GM12878 (cell line): Measurements from ENCODE around the gene HMX3. TPM values are rescaled to one million over a fixed set of nuclear protein-coding genes. Genes with fewer than 3 reads are reported as not detected.
A peak's percentile ranks its signal among the peaks of the same experiment; 100 is the strongest.

ENCODE experiments used
- ATF7 ChIP-seq: fragments of 450-650 bp; IDR thresholded peaks from 2 replicates; pipeline ENCODE4 v1.6.1; 2016; ENCODE audit warnings: low read depth, mild to moderate bottlenecking
- CHD1 ChIP-seq: IDR thresholded peaks from 2 replicates; pipeline ENCODE4 v1.6.1; 2012; ENCODE audit warnings: low read depth, low read length, improper control_type of control experiment
- CHD4 ChIP-seq: fragments of 200-600 bp; sonication (generic); IDR thresholded peaks from 2 replicates; pipeline ENCODE4 v1.6.1; 2016; ENCODE audit warnings: mild to moderate bottlenecking
- ETV6 ChIP-seq, 2 experiments: fragments of 450-650 bp in 1 of 2; IDR thresholded peaks in 1 of 2; conservative IDR thresholded peaks in 1 of 2; 2 replicates each; pipeline ENCODE4 v1.6.1; 2014; ENCODE audit warnings: antibody characterized with exemption in 1 of 2, borderline replicate concordance in 1 of 2, low read depth in 1 of 2, mild to moderate bottlenecking in 1 of 2, moderate library complexity in 1 of 2
- FOXM1 ChIP-seq: IDR thresholded peaks from 2 replicates; pipeline ENCODE4 v1.6.1; 2012; ENCODE audit warnings: low read depth, mild to moderate bottlenecking, inconsistent platforms, low read length, moderate library complexity
- HDAC2 ChIP-seq: fragments of 200-600 bp; sonication (generic); IDR thresholded peaks from 2 replicates; pipeline ENCODE4 v1.6.1; 2017
- JUNB ChIP-seq: IDR thresholded peaks from 2 replicates; pipeline ENCODE4 v1.6.1; 2016; ENCODE audit warnings: antibody characterized with exemption, mild to moderate bottlenecking
- NFIC ChIP-seq: IDR thresholded peaks from 2 replicates; pipeline ENCODE4 v1.6.1; 2012; ENCODE audit warnings: low read depth, mild to moderate bottlenecking, inconsistent platforms, low read length, moderate library complexity
- NFYA ChIP-seq: IDR thresholded peaks from 2 replicates; pipeline ENCODE4 v1.6.1; 2011; ENCODE audit warnings: low read depth, mild to moderate bottlenecking, low read length, improper control_type of control experiment, borderline replicate concordance
- PAX5 ChIP-seq: IDR thresholded peaks from 2 replicates; pipeline ENCODE4 v1.6.1; 2011; ENCODE audit warnings: low read depth, low read length, borderline replicate concordance
- RB1 ChIP-seq: fragments of 450-650 bp; formaldehyde crosslinking; IDR thresholded peaks from 2 replicates; pipeline ENCODE4 v1.6.1; 2017; ENCODE audit warnings: mild to moderate bottlenecking, borderline replicate concordance
- SP1 ChIP-seq: IDR thresholded peaks from one replicate; pipeline ENCODE4 v1.6.1; 2011; ENCODE audit warnings: low read depth, low read length
- SREBF2 ChIP-seq: IDR thresholded peaks from 2 replicates; pipeline ENCODE4 v1.6.1; 2012; ENCODE audit warnings: mild to moderate bottlenecking, low read length
- STAT1 ChIP-seq: fragments of 450-650 bp; conservative IDR thresholded peaks from 2 replicates; pipeline ENCODE4 v1.6.1; 2014; ENCODE audit warnings: antibody characterized with exemption, mild to moderate bottlenecking
- TARDBP ChIP-seq: IDR thresholded peaks from 2 replicates; pipeline ENCODE4 v1.6.1; 2016; ENCODE audit warnings: borderline replicate concordance
- ZBED1 ChIP-seq: IDR thresholded peaks from 2 replicates; pipeline ENCODE4 v1.6.1; 2016; ENCODE audit warnings: borderline replicate concordance
- ZNF274 ChIP-seq: IDR thresholded peaks from one replicate; pipeline ENCODE4 v1.8.0; 2011; ENCODE audit not compliant: insufficient read length, insufficient read depth
- ZNF622 ChIP-seq: fragments of 450-650 bp; IDR thresholded peaks from 2 replicates; pipeline ENCODE4 v1.6.1; 2017; ENCODE audit warnings: mild to moderate bottlenecking, inconsistent platforms
- ZZZ3 ChIP-seq: IDR thresholded peaks from 2 replicates; pipeline ENCODE4 v1.6.1; 2011; ENCODE audit warnings: low read depth; ENCODE audit not compliant: control insufficient read depth, insufficient read length
- polyA plus RNA-seq, 11 experiments: library from polyadenylated mRNA; depleted of rRNA in 4 of 11; unstranded in 6 of 11; stranded (reverse) in 5 of 11; fragments of >200 nt; fragmentation: Nextera tagmentation in 4 of 11; fragmentation: Illumina TruSeq in 1 of 11; extraction: Ambion mirVana in 4 of 11; extraction: Trizol in 1 of 11; gene quantifications; 1 replicate in 1 of 11; 2 replicates in 10 of 11; pipeline versions ENCODE4 v1.2.1 to v1.2.3, GENCODE V29; 2011 to 2016; ENCODE audit warnings: inconsistent platforms in 2 of 11, missing spikeins in 2 of 11, low read depth in 1 of 11
- total RNA-seq, 4 experiments: library from RNA; depleted of rRNA in 3 of 4; stranded (reverse); fragments of >200 nt in 3 of 4; fragmentation: Illumina TruSeq in 1 of 4; extraction: Trizol in 1 of 4; gene quantifications; 2 replicates each; pipeline versions ENCODE4 v1.2.1 to v1.2.3, GENCODE V29; 2013 to 2021
- TF ChIP-seq, protein P1 (sequence below): fragments of 450-650 bp; IDR thresholded peaks from 2 replicates; pipeline ENCODE4 v1.6.1; 2017; ENCODE audit warnings: mild to moderate bottlenecking, moderate library complexity
- TF ChIP-seq, protein P2 (sequence below): IDR thresholded peaks from 2 replicates; pipeline ENCODE4 v1.6.1; 2011; ENCODE audit warnings: mild to moderate bottlenecking, low read depth, low read length, moderate library complexity; ENCODE audit not compliant: insufficient replicate concordance
- TF ChIP-seq, protein P3 (sequence below): IDR thresholded peaks from 2 replicates; pipeline ENCODE4 v1.6.1; 2012; ENCODE audit warnings: low read depth, low read length, improper control_type of control experiment
- TF ChIP-seq, protein P4 (sequence below): fragments of 450-650 bp; IDR thresholded peaks from 2 replicates; pipeline ENCODE4 v1.6.1; 2018; ENCODE audit warnings: mild to moderate bottlenecking, low read depth, moderate library complexity; ENCODE audit not compliant: partially characterized antibody

HMX3 gene
- total and polyA plus RNA-seq, 10 of the 15 experiments (the other 5 are each of a cell fraction or from before 2014, with no cell fraction given): 0.63 to 60.5 (median 15.3) TPM; not detected in 2

DNA sequence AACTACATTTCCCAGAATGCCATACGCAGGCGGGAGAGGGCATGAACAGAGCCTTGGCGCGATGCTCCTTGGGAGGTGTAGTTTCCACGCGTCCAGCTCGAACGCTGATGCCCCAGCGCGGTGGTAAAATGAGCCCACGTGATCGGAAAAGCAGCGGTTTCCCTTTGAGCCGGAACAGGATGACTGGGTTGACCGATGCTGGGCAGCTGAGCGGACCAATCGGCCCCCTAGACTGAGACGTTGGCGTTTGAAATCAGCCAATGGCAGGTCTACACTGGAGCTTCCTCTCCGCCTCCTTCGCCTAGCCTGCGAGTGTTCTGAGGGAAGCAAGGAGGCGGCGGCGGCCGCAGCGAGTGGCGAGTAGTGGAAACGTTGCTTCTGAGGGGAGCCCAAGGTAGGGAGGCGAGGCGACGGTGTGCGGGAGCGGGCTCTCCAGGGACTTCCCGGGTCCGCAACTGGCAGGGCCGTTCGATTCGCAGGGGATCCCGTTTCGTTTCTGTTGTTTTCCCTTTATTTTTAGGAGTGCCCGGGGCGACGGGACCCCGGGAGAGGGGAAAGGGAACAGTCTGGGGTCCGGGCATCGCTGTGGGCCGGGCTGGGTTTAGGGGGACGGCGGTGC lies 18.4 kb downstream of the HMX3 start, which contains the start of gene BUB3 (continued):
- TF ChIP-seq, protein P1, sequence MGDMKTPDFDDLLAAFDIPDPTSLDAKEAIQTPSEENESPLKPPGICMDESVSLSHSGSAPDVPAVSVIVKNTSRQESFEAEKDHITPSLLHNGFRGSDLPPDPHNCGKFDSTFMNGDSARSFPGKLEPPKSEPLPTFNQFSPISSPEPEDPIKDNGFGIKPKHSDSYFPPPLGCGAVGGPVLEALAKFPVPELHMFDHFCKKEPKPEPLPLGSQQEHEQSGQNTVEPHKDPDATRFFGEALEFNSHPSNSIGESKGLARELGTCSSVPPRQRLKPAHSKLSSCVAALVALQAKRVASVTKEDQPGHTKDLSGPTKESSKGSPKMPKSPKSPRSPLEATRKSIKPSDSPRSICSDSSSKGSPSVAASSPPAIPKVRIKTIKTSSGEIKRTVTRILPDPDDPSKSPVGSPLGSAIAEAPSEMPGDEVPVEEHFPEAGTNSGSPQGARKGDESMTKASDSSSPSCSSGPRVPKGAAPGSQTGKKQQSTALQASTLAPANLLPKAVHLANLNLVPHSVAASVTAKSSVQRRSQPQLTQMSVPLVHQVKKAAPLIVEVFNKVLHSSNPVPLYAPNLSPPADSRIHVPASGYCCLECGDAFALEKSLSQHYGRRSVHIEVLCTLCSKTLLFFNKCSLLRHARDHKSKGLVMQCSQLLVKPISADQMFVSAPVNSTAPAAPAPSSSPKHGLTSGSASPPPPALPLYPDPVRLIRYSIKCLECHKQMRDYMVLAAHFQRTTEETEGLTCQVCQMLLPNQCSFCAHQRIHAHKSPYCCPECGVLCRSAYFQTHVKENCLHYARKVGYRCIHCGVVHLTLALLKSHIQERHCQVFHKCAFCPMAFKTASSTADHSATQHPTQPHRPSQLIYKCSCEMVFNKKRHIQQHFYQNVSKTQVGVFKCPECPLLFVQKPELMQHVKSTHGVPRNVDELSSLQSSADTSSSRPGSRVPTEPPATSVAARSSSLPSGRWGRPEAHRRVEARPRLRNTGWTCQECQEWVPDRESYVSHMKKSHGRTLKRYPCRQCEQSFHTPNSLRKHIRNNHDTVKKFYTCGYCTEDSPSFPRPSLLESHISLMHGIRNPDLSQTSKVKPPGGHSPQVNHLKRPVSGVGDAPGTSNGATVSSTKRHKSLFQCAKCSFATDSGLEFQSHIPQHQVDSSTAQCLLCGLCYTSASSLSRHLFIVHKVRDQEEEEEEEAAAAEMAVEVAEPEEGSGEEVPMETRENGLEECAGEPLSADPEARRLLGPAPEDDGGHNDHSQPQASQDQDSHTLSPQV: no peak
- TF ChIP-seq FOXM1 (no peak), STAT1 (no peak), TARDBP (peak; percentile 95), ETV6 (conservative IDR thresholded peaks at IDR 0.05 in 1 of 2, IDR thresholded peaks at IDR 0.05 in 1 of 2; ENCODE audit: borderline replicate concordance in 1 of 2, low read depth in 1 of 2) (no peak), RB1 (no peak; the same call in 1 of the 2 replicates), JUNB (no peak; the same call in 1 of the 2 replicates), ZNF622 (no peak), SP1 (peak; percentile 96), NFYA (peak; percentile 57), CHD1 (no peak; the same call in 1 of the 2 replicates), PAX5 (no peak; the same call in 1 of the 2 replicates), CHD4 (no peak), ZNF274 (no peak), ATF7 (peak; percentile 36; the same call in 1 of the 2 replicates), SREBF2 (no peak), NFIC (no peak; the same call in 1 of the 2 replicates), ZBED1 (no peak), ZZZ3 (no peak), HDAC2 (no peak)
- TF ChIP-seq, protein P2, sequence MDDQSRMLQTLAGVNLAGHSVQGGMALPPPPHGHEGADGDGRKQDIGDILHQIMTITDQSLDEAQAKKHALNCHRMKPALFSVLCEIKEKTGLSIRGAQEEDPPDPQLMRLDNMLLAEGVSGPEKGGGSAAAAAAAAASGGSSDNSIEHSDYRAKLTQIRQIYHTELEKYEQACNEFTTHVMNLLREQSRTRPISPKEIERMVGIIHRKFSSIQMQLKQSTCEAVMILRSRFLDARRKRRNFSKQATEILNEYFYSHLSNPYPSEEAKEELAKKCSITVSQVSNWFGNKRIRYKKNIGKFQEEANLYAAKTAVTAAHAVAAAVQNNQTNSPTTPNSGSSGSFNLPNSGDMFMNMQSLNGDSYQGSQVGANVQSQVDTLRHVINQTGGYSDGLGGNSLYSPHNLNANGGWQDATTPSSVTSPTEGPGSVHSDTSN: peak; percentile 96
- TF ChIP-seq, protein P3, sequence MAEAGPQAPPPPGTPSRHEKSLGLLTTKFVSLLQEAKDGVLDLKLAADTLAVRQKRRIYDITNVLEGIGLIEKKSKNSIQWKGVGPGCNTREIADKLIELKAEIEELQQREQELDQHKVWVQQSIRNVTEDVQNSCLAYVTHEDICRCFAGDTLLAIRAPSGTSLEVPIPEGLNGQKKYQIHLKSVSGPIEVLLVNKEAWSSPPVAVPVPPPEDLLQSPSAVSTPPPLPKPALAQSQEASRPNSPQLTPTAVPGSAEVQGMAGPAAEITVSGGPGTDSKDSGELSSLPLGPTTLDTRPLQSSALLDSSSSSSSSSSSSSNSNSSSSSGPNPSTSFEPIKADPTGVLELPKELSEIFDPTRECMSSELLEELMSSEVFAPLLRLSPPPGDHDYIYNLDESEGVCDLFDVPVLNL: 0 out of 2 replicates have a peak, but pooled peaks have one; percentile 5
- TF ChIP-seq, protein P4, sequence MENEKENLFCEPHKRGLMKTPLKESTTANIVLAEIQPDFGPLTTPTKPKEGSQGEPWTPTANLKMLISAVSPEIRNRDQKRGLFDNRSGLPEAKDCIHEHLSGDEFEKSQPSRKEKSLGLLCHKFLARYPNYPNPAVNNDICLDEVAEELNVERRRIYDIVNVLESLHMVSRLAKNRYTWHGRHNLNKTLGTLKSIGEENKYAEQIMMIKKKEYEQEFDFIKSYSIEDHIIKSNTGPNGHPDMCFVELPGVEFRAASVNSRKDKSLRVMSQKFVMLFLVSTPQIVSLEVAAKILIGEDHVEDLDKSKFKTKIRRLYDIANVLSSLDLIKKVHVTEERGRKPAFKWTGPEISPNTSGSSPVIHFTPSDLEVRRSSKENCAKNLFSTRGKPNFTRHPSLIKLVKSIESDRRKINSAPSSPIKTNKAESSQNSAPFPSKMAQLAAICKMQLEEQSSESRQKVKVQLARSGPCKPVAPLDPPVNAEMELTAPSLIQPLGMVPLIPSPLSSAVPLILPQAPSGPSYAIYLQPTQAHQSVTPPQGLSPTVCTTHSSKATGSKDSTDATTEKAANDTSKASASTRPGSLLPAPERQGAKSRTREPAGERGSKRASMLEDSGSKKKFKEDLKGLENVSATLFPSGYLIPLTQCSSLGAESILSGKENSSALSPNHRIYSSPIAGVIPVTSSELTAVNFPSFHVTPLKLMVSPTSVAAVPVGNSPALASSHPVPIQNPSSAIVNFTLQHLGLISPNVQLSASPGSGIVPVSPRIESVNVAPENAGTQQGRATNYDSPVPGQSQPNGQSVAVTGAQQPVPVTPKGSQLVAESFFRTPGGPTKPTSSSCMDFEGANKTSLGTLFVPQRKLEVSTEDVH: peak; percentile 75
